C4-2B (cell line): ENCODE data around the gene OR5B2.

Experiments used
- ZFX ChIP-seq: fragments of 450-650 bp; IDR thresholded peaks from 2 replicates; pipeline ENCODE4 v1.6.1; 2017
- TF ChIP-seq, protein P1 (sequence below): fragments of 450-650 bp; conservative IDR thresholded peaks from 2 replicates; pipeline ENCODE4 v1.5.1; 2017; ENCODE audit warnings: mild to moderate bottlenecking

DNA sequence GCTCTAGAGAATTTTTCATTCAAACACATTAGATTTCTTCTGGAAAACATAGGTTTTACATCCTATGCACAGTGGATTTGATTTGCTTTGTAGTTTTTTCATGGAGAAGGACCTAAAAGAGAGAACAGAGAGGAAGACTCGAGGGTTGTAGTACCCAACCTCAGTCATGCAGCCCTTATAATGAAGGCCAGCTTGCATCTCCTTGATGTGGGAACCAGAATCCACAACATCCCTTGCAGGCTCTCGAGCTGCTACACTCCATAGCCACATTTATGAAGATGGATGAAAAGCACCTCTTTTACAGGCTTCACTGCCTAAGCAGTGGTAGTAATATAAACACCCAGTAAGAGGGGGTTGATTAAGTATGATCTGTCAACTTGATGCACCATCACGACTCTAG lies 23.7 kb upstream of the OR5B2 start:
- TF ChIP-seq, protein P1, sequence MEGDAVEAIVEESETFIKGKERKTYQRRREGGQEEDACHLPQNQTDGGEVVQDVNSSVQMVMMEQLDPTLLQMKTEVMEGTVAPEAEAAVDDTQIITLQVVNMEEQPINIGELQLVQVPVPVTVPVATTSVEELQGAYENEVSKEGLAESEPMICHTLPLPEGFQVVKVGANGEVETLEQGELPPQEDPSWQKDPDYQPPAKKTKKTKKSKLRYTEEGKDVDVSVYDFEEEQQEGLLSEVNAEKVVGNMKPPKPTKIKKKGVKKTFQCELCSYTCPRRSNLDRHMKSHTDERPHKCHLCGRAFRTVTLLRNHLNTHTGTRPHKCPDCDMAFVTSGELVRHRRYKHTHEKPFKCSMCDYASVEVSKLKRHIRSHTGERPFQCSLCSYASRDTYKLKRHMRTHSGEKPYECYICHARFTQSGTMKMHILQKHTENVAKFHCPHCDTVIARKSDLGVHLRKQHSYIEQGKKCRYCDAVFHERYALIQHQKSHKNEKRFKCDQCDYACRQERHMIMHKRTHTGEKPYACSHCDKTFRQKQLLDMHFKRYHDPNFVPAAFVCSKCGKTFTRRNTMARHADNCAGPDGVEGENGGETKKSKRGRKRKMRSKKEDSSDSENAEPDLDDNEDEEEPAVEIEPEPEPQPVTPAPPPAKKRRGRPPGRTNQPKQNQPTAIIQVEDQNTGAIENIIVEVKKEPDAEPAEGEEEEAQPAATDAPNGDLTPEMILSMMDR, result no peak
- TF ChIP-seq ZFX, result no peak
